Loucy (cell line): Measurements from ENCODE around the gene C1QTNF12.

ENCODE experiments used
- EZH2phosphoT487 ChIP-seq: fragments of 200-600 bp; IDR thresholded peaks from 2 replicates; pipeline ENCODE4 v1.6.1; 2018; ENCODE audit warnings: antibody characterized with exemption, mild to moderate bottlenecking, moderate library complexity, borderline replicate concordance
- TF ChIP-seq, protein P1 (sequence below): fragments of 200-600 bp; sonication (generic); conservative IDR thresholded peaks from 2 replicates; pipeline ENCODE4 v1.5.1; 2014; ENCODE audit warnings: mild to moderate bottlenecking, antibody characterized with exemption, low read length

DNA sequence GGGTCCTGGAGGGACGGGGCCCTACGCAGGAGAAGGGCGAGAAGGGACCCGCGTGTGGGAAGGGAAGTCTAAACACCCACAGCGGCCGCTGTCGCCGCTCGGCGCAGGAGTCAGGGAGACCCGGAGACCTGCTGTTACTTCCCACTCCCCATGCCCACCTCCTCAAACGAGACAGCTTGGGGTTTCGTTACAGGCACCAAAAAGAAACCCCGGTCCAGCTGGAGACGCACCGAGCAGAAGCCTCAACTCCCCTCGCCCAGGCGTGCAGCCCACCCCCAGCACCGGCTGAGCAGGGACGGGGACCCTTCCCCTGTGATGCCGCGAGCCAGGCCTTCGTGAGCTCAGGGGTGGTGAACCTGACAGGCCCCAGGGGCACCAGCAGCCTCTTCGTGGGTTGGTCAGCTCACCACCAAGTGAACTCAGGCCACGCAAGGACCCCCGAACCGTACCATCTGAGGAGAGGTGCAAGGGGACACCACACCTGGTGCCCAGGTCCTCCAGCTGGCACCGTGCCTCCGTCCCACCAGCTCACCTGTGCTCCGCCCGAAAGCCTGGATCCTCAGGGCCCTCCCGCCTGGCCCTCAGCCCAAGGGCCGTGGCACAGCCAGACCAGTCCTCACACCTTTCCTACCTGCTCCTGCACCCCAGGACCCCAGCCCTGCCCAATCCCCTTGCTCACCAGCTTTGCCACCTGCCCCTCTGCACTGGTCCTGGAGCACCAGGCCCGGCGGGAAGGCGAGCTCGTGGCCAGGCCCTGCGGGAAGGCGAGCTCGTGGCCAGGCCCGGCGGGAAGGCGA, 19.8 kb downstream of the C1QTNF12 start:
- TF ChIP-seq, protein P1, sequence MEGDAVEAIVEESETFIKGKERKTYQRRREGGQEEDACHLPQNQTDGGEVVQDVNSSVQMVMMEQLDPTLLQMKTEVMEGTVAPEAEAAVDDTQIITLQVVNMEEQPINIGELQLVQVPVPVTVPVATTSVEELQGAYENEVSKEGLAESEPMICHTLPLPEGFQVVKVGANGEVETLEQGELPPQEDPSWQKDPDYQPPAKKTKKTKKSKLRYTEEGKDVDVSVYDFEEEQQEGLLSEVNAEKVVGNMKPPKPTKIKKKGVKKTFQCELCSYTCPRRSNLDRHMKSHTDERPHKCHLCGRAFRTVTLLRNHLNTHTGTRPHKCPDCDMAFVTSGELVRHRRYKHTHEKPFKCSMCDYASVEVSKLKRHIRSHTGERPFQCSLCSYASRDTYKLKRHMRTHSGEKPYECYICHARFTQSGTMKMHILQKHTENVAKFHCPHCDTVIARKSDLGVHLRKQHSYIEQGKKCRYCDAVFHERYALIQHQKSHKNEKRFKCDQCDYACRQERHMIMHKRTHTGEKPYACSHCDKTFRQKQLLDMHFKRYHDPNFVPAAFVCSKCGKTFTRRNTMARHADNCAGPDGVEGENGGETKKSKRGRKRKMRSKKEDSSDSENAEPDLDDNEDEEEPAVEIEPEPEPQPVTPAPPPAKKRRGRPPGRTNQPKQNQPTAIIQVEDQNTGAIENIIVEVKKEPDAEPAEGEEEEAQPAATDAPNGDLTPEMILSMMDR: no peak
- no peak for TF ChIP-seq EZH2phosphoT487
